MM.1S (cell line): ENCODE data around the gene LGALS3BP.

Source experiments
- DNase-seq: peaks from one replicate; pipeline ENCODE4 v3.0.0-alpha.2; 2015
- H2AFZ ChIP-seq: fragments of 300-600 bp; sonication (generic); 2 replicates; pipeline ENCODE4 v1.6.0; 2016; ENCODE audit warnings: antibody characterized with exemption, low read length
- H3F3A ChIP-seq: fragments of 300-600 bp; sonication (generic); 2 replicates; pipeline ENCODE4 v1.6.1; 2016; ENCODE audit warnings: mild to moderate bottlenecking, antibody characterized with exemption, low read length, moderate library complexity, mixed read lengths; ENCODE audit not compliant: insufficient read depth
- H3K27ac ChIP-seq: fragments of 300-600 bp; sonication (generic); 2 replicates; pipeline ENCODE4 v1.5.1; 2016; ENCODE audit warnings: mild to moderate bottlenecking, low read length
- H3K27me3 ChIP-seq: fragments of 300-600 bp; sonication (generic); replicated peaks from 2 replicates; pipeline ENCODE4 v1.6.0; 2016; ENCODE audit warnings: low read length; ENCODE audit not compliant: insufficient read depth
- H3K36me3 ChIP-seq: fragments of 300-600 bp; sonication (generic); replicated peaks from 2 replicates; pipeline ENCODE4 v1.6.1; 2016; ENCODE audit warnings: mild to moderate bottlenecking, low read length, mixed read lengths; ENCODE audit not compliant: insufficient read depth
- H3K4me1 ChIP-seq: fragments of 300-600 bp; sonication (generic); 2 replicates; pipeline ENCODE4 v1.6.1; 2016; ENCODE audit warnings: low read length, mixed read lengths
- H3K4me2 ChIP-seq: fragments of 300-600 bp; sonication (generic); 2 replicates; pipeline ENCODE4 v1.6.0; 2016; ENCODE audit warnings: low read depth, low read length
- H3K4me3 ChIP-seq: fragments of 300-600 bp; sonication (generic); 2 replicates; pipeline ENCODE4 v1.5.1; 2016; ENCODE audit warnings: low read length, mixed read lengths
- H3K79me2 ChIP-seq: fragments of 300-600 bp; sonication (generic); 2 replicates; pipeline ENCODE4 v1.6.1; 2016; ENCODE audit warnings: mixed run types, low read length, mixed read lengths
- H3K9ac ChIP-seq: fragments of 300-600 bp; sonication (generic); 2 replicates; pipeline ENCODE4 v1.6.1; 2016; ENCODE audit warnings: low read length, mixed read lengths
- H3K9me2 ChIP-seq: fragments of 300-600 bp; sonication (generic); replicated peaks from 2 replicates; pipeline ENCODE4 v1.6.1; 2016; ENCODE audit warnings: mild to moderate bottlenecking, low read length, mixed read lengths; ENCODE audit not compliant: insufficient read depth
- H3K9me3 ChIP-seq: fragments of 300-600 bp; sonication (generic); replicated peaks from 2 replicates; pipeline ENCODE4 v1.6.1; 2016; ENCODE audit warnings: mild to moderate bottlenecking, low read length, mixed read lengths; ENCODE audit not compliant: insufficient read depth
- H4K20me1 ChIP-seq: fragments of 300-600 bp; sonication (generic); 2 replicates; pipeline ENCODE4 v1.6.1; 2016; ENCODE audit warnings: mild to moderate bottlenecking, low read length, moderate library complexity, mixed read lengths; ENCODE audit not compliant: insufficient read depth
- CTCF ChIP-seq: fragments of 300-600 bp; sonication (generic); IDR thresholded peaks from 2 replicates; pipeline ENCODE4 v1.5.1; 2016; ENCODE audit warnings: antibody characterized with exemption, low read length, mixed read lengths
- EZH2 ChIP-seq: fragments of 300-600 bp; sonication (generic); optimal IDR thresholded peaks from 2 replicates; pipeline ENCODE3; 2017; ENCODE audit warnings: low read depth, mild to moderate bottlenecking, antibody characterized with exemption, low read length, mixed read lengths
- EZH2phosphoT487 ChIP-seq: fragments of 300-600 bp; sonication (generic); IDR thresholded peaks from 2 replicates; pipeline ENCODE4 v1.6.1; 2018; ENCODE audit warnings: antibody characterized with exemption, low read length

The LGALS3BP gene

GRCh38 chr17:78992542-78993212 lies 13.0 kb upstream of the LGALS3BP start:
- no peaks in the 10 kb centered on the region for H4K20me1 ChIP-seq
- no peaks in the 10 kb centered on the region for H3K9me2 ChIP-seq
- 0 out of 2 replicates have a peak, but pooled peaks cover 3% of the 10 kb centered on the region for H3K79me2 ChIP-seq
- no peaks in the 10 kb centered on the region for H3K27me3 ChIP-seq
- DNase-seq: no peak
- H3K4me2 ChIP-seq: no peak overlapping the region
- no peaks in the 10 kb centered on the region for H3K9me3 ChIP-seq
- TF ChIP-seq CTCF (no peak), EZH2phosphoT487 (no peak), EZH2 (no peak)
- H3K4me1 ChIP-seq: no peaks in the 10 kb centered on the region
- no peak overlapping the region for H3K4me3 ChIP-seq
- H3F3A ChIP-seq: no peaks in the 10 kb centered on the region
- no peak overlapping the region for H2AFZ ChIP-seq
- no peak overlapping the region for H3K9ac ChIP-seq
- H3K27ac ChIP-seq: no peak overlapping the region
- peaks cover 2% of the 10 kb centered on the region for H3K36me3 ChIP-seq

GRCh38 chr17:78991906-78992532 lies 12.3 kb upstream of the LGALS3BP start:
- Histone ChIP-seq H3K4me1 (peaks cover 1% of the 10 kb centered on the region; the same call in 1 of the 2 replicates), H3K9me2 (no peaks in the 10 kb centered on the region), H3K27ac (no peak overlapping the region), H3K4me2 (no peak overlapping the region), H4K20me1 (no peaks in the 10 kb centered on the region), H3K9ac (no peak overlapping the region), H3K36me3 (peaks cover 2% of the 10 kb centered on the region), H3F3A (peaks cover 1% of the 10 kb centered on the region; the same call in 1 of the 2 replicates), H3K79me2 (0 out of 2 replicates have a peak, but pooled peaks cover 3% of the 10 kb centered on the region), H3K27me3 (no peaks in the 10 kb centered on the region), H2AFZ (no peak overlapping the region), H3K9me3 (no peaks in the 10 kb centered on the region), H3K4me3 (no peak overlapping the region)
- TF ChIP-seq EZH2: no peak
- no peak for TF ChIP-seq EZH2phosphoT487
- no peak for TF ChIP-seq CTCF
- no peak for DNase-seq

GRCh38 chr17:78991017-78991738 lies 11.5 kb upstream of the LGALS3BP start:
- Histone ChIP-seq H3K4me2 (no peak overlapping the region), H3K4me1 (peaks cover 10% of the 10 kb centered on the region), H3K27ac (no peak overlapping the region), H3K79me2 (0 out of 2 replicates have a peak, but pooled peaks cover 3% of the 10 kb centered on the region), H2AFZ (no peak overlapping the region), H4K20me1 (no peaks in the 10 kb centered on the region), H3K9ac (no peak overlapping the region), H3K9me2 (no peaks in the 10 kb centered on the region), H3F3A (peaks cover 9% of the 10 kb centered on the region), H3K36me3 (peaks cover 2% of the 10 kb centered on the region), H3K4me3 (no peak overlapping the region), H3K27me3 (no peaks in the 10 kb centered on the region), H3K9me3 (no peaks in the 10 kb centered on the region)
- no peak for TF ChIP-seq EZH2phosphoT487
- TF ChIP-seq CTCF: no peak
- TF ChIP-seq EZH2: no peak
- no peak for DNase-seq
